HUES6 (cell line): ENCODE measurements around the gene SMIM5.
"Not testable (repeated sequence)": the region's sequence is repeated elsewhere in the genome, so short reads cannot be mapped to it uniquely, and the experiment has no call there.

ENCODE experiments used
- H3K27ac ChIP-seq: 2 replicates; pipeline ENCODE4 v1.7.0; 2013; ENCODE audit warnings: low read depth, mild to moderate bottlenecking, low read length, inconsistent platforms
- H3K27me3 ChIP-seq: 2 replicates; pipeline ENCODE4 v1.6.1; 2013; ENCODE audit warnings: low read length; ENCODE audit not compliant: control insufficient read depth, insufficient read depth
- H3K36me3 ChIP-seq: 2 replicates; pipeline ENCODE4 v1.6.1; 2013; ENCODE audit warnings: low read length; ENCODE audit not compliant: control insufficient read depth, insufficient read depth
- H3K4me1 ChIP-seq: 2 replicates; pipeline ENCODE4 v1.6.1; 2013; ENCODE audit warnings: low read length; ENCODE audit not compliant: control insufficient read depth, insufficient read depth
- H3K4me3 ChIP-seq: 2 replicates; pipeline ENCODE4 v1.5.1; 2013; ENCODE audit warnings: low read depth, low read length
- H3K9ac ChIP-seq: one replicate; pipeline ENCODE4 v1.6.1; 2013; ENCODE audit warnings: mild to moderate bottlenecking, low read length
- H3K9me3 ChIP-seq: 2 replicates; pipeline ENCODE4 v1.6.1; 2013; ENCODE audit warnings: low read depth, low read length; ENCODE audit not compliant: control insufficient read depth, insufficient read depth

SMIM5 gene

GRCh38 chr17:75636381-75637142 lies 3.3 kb downstream of the SMIM5 start:
- Histone ChIP-seq H3K4me3 (no peak overlapping the region), H3K4me1 (peaks cover 20% of the 10 kb centered on the region), H3K27me3 (no peaks in the 10 kb centered on the region), H3K9ac (no peak overlapping the region), H3K36me3 (peaks cover 10% of the 10 kb centered on the region; the same call in 1 of the 2 replicates), H3K9me3 (no peaks in the 10 kb centered on the region), H3K27ac (no peak overlapping the region)

- no peak overlapping the region for H3K27ac ChIP-seq
- no peak overlapping the region for H3K9ac ChIP-seq
- no peaks in the 10 kb centered on the region for H3K9me3 ChIP-seq
- H3K36me3 ChIP-seq, result 0 out of 2 replicates have a peak, but pooled peaks cover 5% of the 10 kb centered on the region
- H3K4me1 ChIP-seq, result peaks cover 20% of the 10 kb centered on the region
- no peak overlapping the region for H3K4me3 ChIP-seq
- H3K27me3 ChIP-seq, result no peaks in the 10 kb centered on the region
Observed at GRCh38 chr17:75637143-75637538, 3.9 kb downstream of the SMIM5 start.

- Histone ChIP-seq H3K27ac (no peak overlapping the region), H3K4me3 (no peak overlapping the region), H3K9ac (no peak overlapping the region), H3K9me3 (no peaks in the 10 kb centered on the region), H3K27me3 (no peaks in the 10 kb centered on the region), H3K4me1 (peaks cover 23% of the 10 kb centered on the region), H3K36me3 (0 out of 2 replicates have a peak, but pooled peaks cover 5% of the 10 kb centered on the region)
Observed at GRCh38 chr17:75637551-75637950, 4.3 kb downstream of the SMIM5 start.

GRCh38 chr17:75638039-75638438 lies 4.8 kb downstream of the SMIM5 start:
- not testable (repeated sequence) for H3K9ac ChIP-seq, H3K27me3 ChIP-seq, H3K27ac ChIP-seq, H3K4me3 ChIP-seq, H3K9me3 ChIP-seq, H3K36me3 ChIP-seq
- H3K4me1 ChIP-seq, result peaks cover 24% of the 10 kb centered on the region

GRCh38 chr17:75638893-75639292 lies 5.7 kb downstream of the SMIM5 start:
- no peak overlapping the region for H3K4me3 ChIP-seq
- peaks cover 25% of the 10 kb centered on the region for H3K4me1 ChIP-seq
- H3K36me3 ChIP-seq, result 0 out of 2 replicates have a peak, but pooled peaks cover 5% of the 10 kb centered on the region

GRCh38 chr17:75639327-75639726 lies 6.1 kb downstream of the SMIM5 start:
- 0 out of 2 replicates have a peak, but pooled peaks cover 5% of the 10 kb centered on the region for H3K36me3 ChIP-seq
- no peaks in the 10 kb centered on the region for H3K27me3 ChIP-seq
- no peak overlapping the region for H3K9ac ChIP-seq
- H3K27ac ChIP-seq, result no peak overlapping the region
- H3K4me1 ChIP-seq, result peaks cover 20% of the 10 kb centered on the region
- H3K4me3 ChIP-seq, result no peak overlapping the region
- no peaks in the 10 kb centered on the region for H3K9me3 ChIP-seq

More at GRCh38 chr17:75638893-75639292, 5.7 kb downstream of the SMIM5 start:
- H3K9ac ChIP-seq, result no peak overlapping the region
- H3K27ac ChIP-seq, result no peak overlapping the region
- no peaks in the 10 kb centered on the region for H3K9me3 ChIP-seq
- H3K27me3 ChIP-seq, result no peaks in the 10 kb centered on the region

- Histone ChIP-seq H3K9me3 (no peaks in the 10 kb centered on the region), H3K27ac (no peak overlapping the region), H3K27me3 (no peaks in the 10 kb centered on the region), H3K36me3 (0 out of 2 replicates have a peak, but pooled peaks cover 5% of the 10 kb centered on the region), H3K9ac (no peak overlapping the region), H3K4me3 (no peak overlapping the region), H3K4me1 (peaks cover 16% of the 10 kb centered on the region)
Observed at GRCh38 chr17:75639771-75640555, 6.7 kb downstream of the SMIM5 start.

GRCh38 chr17:75640556-75641119 lies 7.4 kb downstream of the SMIM5 start:
- Histone ChIP-seq H3K4me3 (no peak overlapping the region), H3K9ac (no peak overlapping the region), H3K27me3 (no peaks in the 10 kb centered on the region), H3K9me3 (no peaks in the 10 kb centered on the region), H3K4me1 (peaks cover 16% of the 10 kb centered on the region), H3K27ac (no peak overlapping the region), H3K36me3 (0 out of 2 replicates have a peak, but pooled peaks cover 5% of the 10 kb centered on the region)

- Histone ChIP-seq H3K4me1 (peaks cover 23% of the 10 kb centered on the region), H3K36me3 (0 out of 2 replicates have a peak, but pooled peaks cover 5% of the 10 kb centered on the region)
Observed at GRCh38 chr17:75641343-75641742, 8.1 kb downstream of the SMIM5 start.

GRCh38 chr17:75642182-75642783 lies 9.0 kb downstream of the SMIM5 start:
- Histone ChIP-seq H3K9ac (no peak overlapping the region), H3K27me3 (no peaks in the 10 kb centered on the region), H3K4me1 (peaks cover 30% of the 10 kb centered on the region), H3K4me3 (no peak overlapping the region), H3K27ac (no peak overlapping the region), H3K9me3 (no peaks in the 10 kb centered on the region), H3K36me3 (0 out of 2 replicates have a peak, but pooled peaks cover 5% of the 10 kb centered on the region)

More at GRCh38 chr17:75641343-75641742, 8.1 kb downstream of the SMIM5 start:
- Histone ChIP-seq H3K27me3 (no peaks in the 10 kb centered on the region), H3K9ac (no peak overlapping the region), H3K27ac (no peak overlapping the region), H3K9me3 (no peaks in the 10 kb centered on the region), H3K4me3 (no peak overlapping the region)
